NK-92 (cell line): ENCODE measurements around the gene TRMT2A.
"Not testable (repeated sequence)": the region's sequence is repeated elsewhere in the genome, so short reads cannot be mapped to it uniquely, and the experiment has no call there.

Source experiments
- DNase-seq: peaks from one replicate; lab custom pipeline; 2025; ENCODE audit not compliant: unreplicated experiment; lab: John Stamatoyannopoulos, UW

The TRMT2A gene

GRCh38 chr22:20116951-20117632 lies at the start of gene TRMT2A:
Gene TRMT2A (minus strand): TSS chr22:20117226. CDS start chr22:20116906, 320 bp downstream.
- DNase-seq: peak; percentile 83

- DNase-seq: no peak
Observed at GRCh38 chr22:20166703-20167102, 49.7 kb upstream of the TRMT2A start.

- no peak for DNase-seq
Observed at GRCh38 chr22:20165913-20166312, 48.9 kb upstream of the TRMT2A start.

- DNase-seq: no peak
Observed at GRCh38 chr22:20165421-20165820, 48.4 kb upstream of the TRMT2A start.

- no peak for DNase-seq
Observed at GRCh38 chr22:20164863-20165262, 47.8 kb upstream of the TRMT2A start.

- no peak for DNase-seq
Observed at GRCh38 chr22:20160041-20160440, 43.0 kb upstream of the TRMT2A start.

- DNase-seq: not testable (repeated sequence)
Observed at GRCh38 chr22:20159531-20159930, 42.5 kb upstream of the TRMT2A start.

GRCh38 chr22:20159076-20159475 lies 42.0 kb upstream of the TRMT2A start:
- DNase-seq: no peak

GRCh38 chr22:20158391-20159036 lies 41.5 kb upstream of the TRMT2A start:
- no peak for DNase-seq

GRCh38 chr22:20157430-20158183 lies 40.6 kb upstream of the TRMT2A start:
- no peak for DNase-seq

- DNase-seq: peak; percentile 23
Observed at GRCh38 chr22:20156611-20157429, 39.8 kb upstream of the TRMT2A start.

- no peak for DNase-seq
Observed at GRCh38 chr22:20156042-20156389, 39.0 kb upstream of the TRMT2A start.

GRCh38 chr22:20155330-20156041 lies 38.5 kb upstream of the TRMT2A start:
- no peak for DNase-seq

- DNase-seq: no peak
Observed at GRCh38 chr22:20154602-20155187, 37.7 kb upstream of the TRMT2A start.

- DNase-seq: no peak
Observed at GRCh38 chr22:20153945-20154344, 36.9 kb upstream of the TRMT2A start.

- no peak for DNase-seq
Observed at GRCh38 chr22:20152464-20152890, 35.5 kb upstream of the TRMT2A start.

- DNase-seq: no peak
Observed at GRCh38 chr22:20151276-20151588, 34.2 kb upstream of the TRMT2A start.

- DNase-seq: no peak
Observed at GRCh38 chr22:20150381-20151275, 33.6 kb upstream of the TRMT2A start, which contains the start of gene CCDC188. Gene CCDC188 (minus strand): TSS chr22:20151055. CDS start chr22:20150986, 69 bp downstream.
